ENCODE data around the gene CACYBP. TPM values are rescaled to one million over a fixed set of nuclear protein-coding genes. Genes with fewer than 3 reads are reported as not detected.

The CACYBP gene
- total and polyA plus RNA-seq, 2 of the 8 experiments (the other 6 are each of a cell fraction or from before 2014, with no cell fraction given): 28.3 to 247 TPM

- TF ChIP-seq PHF8 (conservative IDR thresholded peaks at IDR 0.05; ENCODE audit: low read depth, low read length) (no peak), ATF2 (IDR thresholded peaks at IDR 0.05; ENCODE audit: low read length) (no peak)
Observed at GRCh38 chr1:175009532-175009931, 9.8 kb downstream of the CACYBP start (continued).
